Umbilical cord (tissue), 2 donors: ENCODE data around the gene BRCA2. TPM values are rescaled to one million over a fixed set of nuclear protein-coding genes. Genes with fewer than 3 reads are reported as not detected.

Experiments
- DNase-seq: peaks from one replicate; pipeline ENCODE4 v3.0.0-alpha.2; 2015; ENCODE audit warnings: low spot score
- total RNA-seq: library from RNA; depleted of rRNA; stranded (reverse); fragments of >200 nt; gene quantifications from one replicate; pipeline ENCODE4 v1.2.3, GENCODE V29; 2014; ENCODE audit warnings: low replicate concordance; ENCODE audit not compliant: insufficient read depth

Gene BRCA2
- total RNA-seq, 1 donor from 2014 or later: 9.6 TPM

GRCh38 chr13:32428581-32429432 lies 113.5 kb downstream of the BRCA2 start:
- no peak for DNase-seq

- DNase-seq: no peak
These were observed 114.2 kb downstream of the BRCA2 start for GRCh38 chr13:32429433-32429909.

DNA sequence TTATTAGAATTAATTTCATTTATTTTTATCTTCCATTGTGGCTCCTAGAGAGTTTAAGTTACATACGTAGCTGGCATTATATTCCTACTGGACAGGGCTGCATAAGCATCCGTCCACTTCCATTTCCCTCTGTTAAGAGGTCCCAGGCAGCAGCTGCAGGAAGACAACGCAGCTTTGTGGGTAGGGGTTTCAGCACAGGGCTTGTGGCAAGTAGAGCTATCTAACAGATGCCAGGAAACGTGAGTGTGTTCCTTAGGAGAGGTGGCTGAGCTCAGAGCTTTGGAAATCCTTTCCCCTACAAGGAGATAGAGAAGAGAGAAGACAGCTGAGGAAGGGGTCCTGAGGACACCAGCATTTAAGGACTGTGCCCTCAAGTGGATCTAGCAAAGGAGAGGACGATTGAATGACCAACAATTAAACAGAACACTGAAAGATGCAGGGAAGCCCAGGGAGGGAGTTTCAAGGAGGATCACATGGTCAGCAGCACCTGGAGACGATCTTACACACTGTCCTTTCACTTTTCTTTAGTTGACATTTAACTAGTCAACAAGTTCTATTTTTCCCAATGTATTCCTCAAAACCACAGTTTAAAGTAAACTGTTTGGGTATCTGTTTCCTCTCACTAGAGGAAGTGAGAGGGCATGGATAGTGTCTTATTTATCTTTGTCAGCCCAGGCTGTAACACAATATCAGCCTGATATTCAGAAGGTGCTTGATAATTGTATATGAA lies 114.9 kb downstream of the BRCA2 start:
- no peak for DNase-seq

DNA sequence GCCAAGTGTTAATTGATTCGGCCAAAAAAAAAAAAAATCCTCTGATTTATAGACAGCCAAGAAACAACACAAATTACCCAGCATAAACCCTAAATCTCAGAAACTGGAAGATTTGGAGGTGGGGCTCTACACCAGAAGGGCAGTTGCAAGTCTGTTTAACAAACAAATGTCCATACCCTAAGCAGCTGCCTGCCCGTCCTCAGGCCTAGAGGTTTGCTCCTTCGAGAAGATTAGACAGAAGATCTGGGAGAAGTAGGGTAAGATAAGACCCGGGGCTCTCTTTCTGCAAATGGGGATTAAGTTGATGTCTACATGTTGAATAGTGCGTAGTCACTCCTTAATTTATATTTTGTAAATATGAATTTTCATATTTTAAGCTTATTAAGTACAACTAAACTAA lies 116.1 kb downstream of the BRCA2 start:
- DNase-seq: no peak

DNA sequence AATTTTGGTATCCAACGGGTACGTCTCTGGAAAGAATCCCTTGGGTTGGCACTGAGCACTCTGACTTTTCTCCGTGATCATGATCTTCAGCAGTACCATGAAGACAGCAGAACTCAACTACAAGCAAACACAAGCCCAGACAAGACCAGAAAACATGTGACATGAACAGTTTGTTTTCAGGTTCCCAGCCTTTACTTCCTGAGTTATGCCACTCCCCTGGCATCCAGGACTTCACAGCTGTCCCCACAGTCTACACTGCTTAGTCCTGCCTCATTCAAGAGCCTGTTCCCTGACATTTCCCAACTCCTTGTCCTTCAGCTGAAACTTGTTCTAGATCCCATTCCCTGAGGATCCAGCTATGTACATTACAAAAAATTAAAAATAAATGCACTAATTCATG lies 117.5 kb downstream of the BRCA2 start:
- no peak for DNase-seq

DNA sequence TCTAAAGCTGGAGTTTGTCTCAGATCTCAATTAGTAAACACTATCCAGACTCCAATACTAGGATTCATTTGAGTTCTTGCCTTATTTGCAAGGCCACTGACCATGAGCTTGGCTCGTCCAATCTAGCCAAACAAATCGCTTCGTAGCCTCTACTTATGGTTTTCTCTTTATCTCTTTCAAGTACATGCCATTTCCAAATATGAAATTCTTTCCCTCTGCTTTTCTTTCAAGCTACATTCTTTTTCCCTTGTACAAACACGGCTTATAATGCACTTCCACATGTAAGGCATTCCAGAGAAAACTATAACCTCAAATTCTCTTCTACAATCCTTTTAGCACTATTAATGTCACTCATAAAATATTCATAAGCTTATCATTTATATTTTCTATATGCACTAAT lies 123.6 kb downstream of the BRCA2 start:
- DNase-seq: no peak

DNA sequence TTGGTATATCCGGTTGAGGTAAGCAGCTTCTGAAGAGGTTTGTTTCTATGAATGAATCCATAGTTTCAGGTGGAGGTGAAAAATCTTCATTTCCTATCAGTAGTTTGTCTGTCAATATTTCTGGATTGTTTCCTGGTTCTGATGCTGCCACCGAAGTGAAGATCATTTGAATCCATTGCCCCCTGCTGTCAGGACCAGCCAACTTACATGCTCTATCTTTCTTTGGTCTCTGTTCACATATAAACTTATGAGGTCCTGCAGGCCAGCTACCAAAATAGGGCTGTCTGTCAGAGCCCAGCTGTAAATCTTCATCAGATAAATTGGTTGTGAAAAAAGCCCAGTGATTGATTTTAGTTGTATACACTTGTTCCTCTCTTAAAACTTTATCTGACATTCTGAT lies 127.8 kb downstream of the BRCA2 start:
- DNase-seq: no peak

- DNase-seq: no peak
These were observed 130.2 kb downstream of the BRCA2 start for GRCh38 chr13:32445461-32445860.

GRCh38 chr13:32446220-32446619 lies 130.9 kb downstream of the BRCA2 start:
- DNase-seq: no peak

DNA sequence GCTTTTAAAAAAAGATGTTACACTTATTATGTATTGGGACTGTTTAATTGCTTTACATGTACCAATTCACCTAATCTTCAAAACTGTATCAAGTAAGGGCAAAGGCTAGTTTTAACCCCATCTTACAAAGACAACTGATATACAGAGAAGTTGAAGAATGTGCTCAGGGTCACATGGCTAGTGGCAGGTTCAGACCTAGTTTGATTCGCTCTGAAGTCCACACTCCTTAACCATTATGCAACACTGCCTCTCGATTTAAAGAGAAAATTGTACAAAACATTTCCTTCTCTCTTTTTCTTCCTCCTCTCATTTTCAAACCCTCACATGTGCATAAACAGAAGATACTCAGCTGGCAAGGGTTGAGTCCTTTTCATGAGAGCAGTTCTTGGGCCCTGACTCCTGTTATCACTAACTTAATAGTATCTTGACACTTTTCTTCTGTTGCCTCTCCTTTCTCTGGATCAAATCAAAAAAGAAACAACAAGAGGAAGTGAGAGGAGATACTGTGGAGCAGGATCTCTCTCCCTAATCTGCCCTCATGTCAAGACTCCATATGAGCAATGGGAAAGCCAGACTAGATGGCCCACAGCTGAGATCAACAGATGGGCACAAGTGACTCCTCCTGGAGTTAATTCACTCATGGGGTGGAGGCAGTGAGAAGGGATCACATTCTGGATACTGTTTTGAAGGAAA lies 131.6 kb downstream of the BRCA2 start:
- DNase-seq: no peak

DNA sequence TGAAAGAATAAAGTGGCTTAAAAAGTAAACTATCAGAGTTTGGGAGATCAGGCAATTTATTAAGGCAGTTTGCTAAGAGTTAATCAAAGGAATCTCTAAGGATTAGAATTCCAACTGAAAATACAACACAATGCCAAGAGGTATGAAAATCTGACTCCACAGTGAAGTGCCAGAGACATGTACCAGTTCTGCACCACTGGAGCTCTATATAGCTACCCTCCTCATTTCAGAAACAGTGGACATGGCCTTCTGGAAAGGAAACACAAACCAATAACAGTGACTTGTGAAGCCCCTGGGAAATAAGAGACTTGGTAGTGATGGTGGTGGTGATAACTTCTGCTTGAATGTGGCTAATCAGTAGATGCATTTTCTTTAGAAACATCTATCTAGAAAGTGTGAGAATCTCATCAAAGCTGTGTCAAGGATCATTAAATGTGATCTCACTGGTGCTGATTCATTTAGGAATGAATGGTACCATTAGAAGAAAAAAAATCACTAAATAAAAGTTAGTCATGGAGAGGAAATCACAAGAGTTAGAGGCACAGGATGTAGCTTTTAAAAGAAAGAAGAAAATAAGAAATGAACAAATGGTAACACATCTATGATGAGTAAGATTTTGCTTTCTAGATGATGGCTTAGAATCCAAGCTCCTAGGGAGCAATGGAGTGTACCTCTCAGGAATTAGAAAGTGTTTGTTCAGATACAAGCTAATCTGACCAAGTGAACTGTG lies 132.8 kb downstream of the BRCA2 start:
- DNase-seq: no peak

GRCh38 chr13:32448972-32449371 lies 133.7 kb downstream of the BRCA2 start:
- no peak for DNase-seq

Other genes starting within 250 kb of the BRCA2 start
- gene ZAR1L, start 145 bp upstream of the BRCA2 start, total RNA-seq: not detected
- 9.6 TPM for gene N4BP2L1, start 112.6 kb downstream of the BRCA2 start, total RNA-seq
- gene N4BP2L2, start 223.3 kb downstream of the BRCA2 start, total RNA-seq: 117 TPM